Stimulated activated memory B cell treated with anti-CD40 and anti-IgM and Interleukin-4, amounts not matched to agents 10 μg/mL and 1 μg/mL and 100 μg/mL, for 72 hours (primary cell): Measurements from ENCODE around the gene CPVL.

Experiments used
- ATAC-seq: fragments of 150-1000 bp; cut with Tn5 transposase; 2 replicates; pipeline ENCODE4 v1.10.0; 2021
- H3K27ac Mint-ChIP-seq: one replicate; pipeline ENCODE4 v1.8.0; 2022; ENCODE audit warnings: mild to moderate bottlenecking, mixed read lengths
- H3K27me3 Mint-ChIP-seq: one replicate; pipeline ENCODE4 v1.8.0; 2022; ENCODE audit warnings: mixed read lengths
- H3K36me3 Mint-ChIP-seq: one replicate; pipeline ENCODE4 v1.8.0; 2022; ENCODE audit warnings: mixed read lengths
- H3K4me1 Mint-ChIP-seq: one replicate; pipeline ENCODE4 v1.8.0; 2022; ENCODE audit warnings: mixed read lengths
- H3K4me3 Mint-ChIP-seq: one replicate; pipeline ENCODE4 v1.8.0; 2022; ENCODE audit warnings: mild to moderate bottlenecking, moderate library complexity, mixed read lengths
- H3K9me3 Mint-ChIP-seq: one replicate; pipeline ENCODE4 v1.8.0; 2022; ENCODE audit warnings: mixed read lengths

The CPVL gene

DNA sequence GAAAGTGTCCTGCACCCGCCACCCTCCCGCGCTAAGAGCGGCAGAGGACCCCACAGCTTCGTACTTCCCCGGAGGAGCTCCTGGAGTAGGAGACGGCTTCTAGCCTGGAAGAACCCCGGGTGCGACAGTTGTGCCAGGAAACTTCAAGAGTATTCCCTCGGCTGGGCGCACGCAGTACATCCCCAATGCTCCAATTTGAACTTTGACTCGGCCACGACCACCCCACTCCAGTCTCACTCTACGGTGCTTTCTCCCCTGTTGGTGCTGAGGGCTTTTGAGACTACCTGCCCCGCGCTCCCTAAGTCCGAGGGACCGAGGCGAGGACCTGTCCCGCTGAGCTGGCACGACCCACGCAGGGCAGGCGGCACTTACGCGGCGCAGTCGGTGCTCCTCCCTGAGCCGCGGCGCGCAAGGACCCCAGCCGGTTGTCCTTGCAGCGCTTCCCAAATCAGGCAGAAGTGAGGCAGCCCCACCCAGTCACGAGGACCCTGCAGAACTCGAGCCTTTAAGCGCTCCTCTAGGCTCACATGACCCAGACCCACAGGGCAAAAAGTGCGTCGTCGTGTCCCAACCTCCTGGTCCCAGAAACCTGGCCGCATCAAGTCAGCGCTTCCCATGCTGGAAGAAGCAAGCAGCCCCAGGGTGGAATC, at the start of gene CPVL:
CPVL (minus strand) TSS at position 481 of the 650 bp plus-strand sequence. CDS start 25,476 bp downstream, outside the sequence.
- no peaks in the 10 kb centered on the region for H3K36me3 Mint-ChIP-seq
- peaks cover 61% of the 10 kb centered on the region for H3K27me3 Mint-ChIP-seq
- no peaks in the 10 kb centered on the region for H3K9me3 Mint-ChIP-seq
- no peak within 1 kb of the TSS for H3K27ac Mint-ChIP-seq
- ATAC-seq, result no peak
- no peak within 1 kb of the TSS for H3K4me3 Mint-ChIP-seq
- peaks cover 7% of the 10 kb centered on the region for H3K4me1 Mint-ChIP-seq

DNA sequence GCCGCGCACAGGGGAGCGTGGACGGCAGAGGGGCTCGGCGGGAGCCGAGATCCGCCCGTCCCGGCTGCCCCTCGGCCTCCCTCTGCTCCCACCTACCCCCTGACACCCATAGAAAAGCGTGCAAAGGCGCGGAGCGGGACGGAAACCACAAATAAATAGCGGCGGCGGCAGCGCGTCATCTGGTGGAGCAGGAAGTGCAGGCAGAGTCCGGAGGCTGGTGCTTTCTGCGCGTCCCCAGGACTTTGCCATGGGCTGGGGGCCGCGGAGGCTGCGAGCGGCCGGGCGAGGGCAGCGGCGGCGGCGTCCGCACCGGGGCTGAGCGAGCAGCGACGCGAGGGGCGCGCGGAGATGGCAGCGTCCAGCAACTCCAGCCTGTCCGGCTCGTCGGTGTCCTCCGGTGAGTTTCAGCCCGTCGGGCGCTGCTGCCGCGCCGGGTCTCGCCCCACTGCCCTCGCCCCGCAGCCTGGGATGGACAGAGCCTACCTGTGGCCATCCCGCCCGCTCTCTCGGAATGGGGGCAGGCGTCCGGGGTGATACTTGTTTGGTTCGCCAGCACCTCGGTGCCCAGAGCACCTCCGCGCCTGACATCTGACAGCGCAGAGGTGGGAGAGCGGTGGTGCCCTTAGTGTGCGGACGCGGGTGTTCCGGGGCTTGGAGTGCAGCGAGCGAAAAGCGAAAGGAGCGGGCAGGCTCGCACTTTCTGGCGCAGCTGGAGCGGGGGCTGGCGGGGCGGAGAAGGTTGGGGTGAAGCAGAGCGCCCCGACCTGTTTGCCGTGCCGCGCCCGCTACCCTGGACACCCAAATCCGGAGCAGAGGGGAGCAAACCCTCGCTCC, 48.5 kb upstream of the CPVL start, which contains the start of gene CHN2:
CHN2 (plus strand) TSS at position 182 of the 834 bp plus-strand sequence.
- no peaks in the 10 kb centered on the region for H3K9me3 Mint-ChIP-seq
- peak within 1 kb of the TSS; percentile 73 for H3K4me3 Mint-ChIP-seq
- no peaks in the 10 kb centered on the region for H3K36me3 Mint-ChIP-seq
- peak; percentile 68 for ATAC-seq
- H3K27me3 Mint-ChIP-seq, result peaks cover 76% of the 10 kb centered on the region
- peaks cover 18% of the 10 kb centered on the region for H3K4me1 Mint-ChIP-seq
- peak within 1 kb of the TSS; percentile 8 for H3K27ac Mint-ChIP-seq

DNA sequence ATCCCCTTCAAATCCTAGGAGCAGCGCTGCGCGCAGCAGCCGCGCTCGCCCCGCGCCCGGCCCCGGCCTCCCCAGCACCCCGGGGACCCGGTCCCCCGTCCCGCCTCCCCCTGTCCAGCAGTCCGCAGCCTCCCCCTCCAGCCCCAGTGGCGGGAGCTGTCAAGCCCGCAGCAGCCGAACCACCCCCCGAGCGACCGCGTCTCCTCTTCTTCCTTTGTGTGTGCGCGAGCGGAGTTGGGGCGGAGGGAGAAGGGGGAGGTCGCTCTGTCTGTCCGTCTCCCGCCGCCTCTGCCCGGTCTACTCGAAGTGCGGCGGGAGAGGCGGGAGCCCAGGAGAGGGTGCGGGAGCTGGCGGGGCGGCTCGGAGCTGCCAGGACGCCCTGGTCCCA, 47.9 kb upstream of the CPVL start:
- Mint-ChIP-seq H3K4me1 (peaks cover 23% of the 10 kb centered on the region), H3K36me3 (no peaks in the 10 kb centered on the region), H3K27me3 (peaks cover 78% of the 10 kb centered on the region), H3K27ac (no peak overlapping the region), H3K9me3 (no peaks in the 10 kb centered on the region), H3K4me3 (peak overlapping the region; percentile 73)
- peak; percentile 46 for ATAC-seq

DNA sequence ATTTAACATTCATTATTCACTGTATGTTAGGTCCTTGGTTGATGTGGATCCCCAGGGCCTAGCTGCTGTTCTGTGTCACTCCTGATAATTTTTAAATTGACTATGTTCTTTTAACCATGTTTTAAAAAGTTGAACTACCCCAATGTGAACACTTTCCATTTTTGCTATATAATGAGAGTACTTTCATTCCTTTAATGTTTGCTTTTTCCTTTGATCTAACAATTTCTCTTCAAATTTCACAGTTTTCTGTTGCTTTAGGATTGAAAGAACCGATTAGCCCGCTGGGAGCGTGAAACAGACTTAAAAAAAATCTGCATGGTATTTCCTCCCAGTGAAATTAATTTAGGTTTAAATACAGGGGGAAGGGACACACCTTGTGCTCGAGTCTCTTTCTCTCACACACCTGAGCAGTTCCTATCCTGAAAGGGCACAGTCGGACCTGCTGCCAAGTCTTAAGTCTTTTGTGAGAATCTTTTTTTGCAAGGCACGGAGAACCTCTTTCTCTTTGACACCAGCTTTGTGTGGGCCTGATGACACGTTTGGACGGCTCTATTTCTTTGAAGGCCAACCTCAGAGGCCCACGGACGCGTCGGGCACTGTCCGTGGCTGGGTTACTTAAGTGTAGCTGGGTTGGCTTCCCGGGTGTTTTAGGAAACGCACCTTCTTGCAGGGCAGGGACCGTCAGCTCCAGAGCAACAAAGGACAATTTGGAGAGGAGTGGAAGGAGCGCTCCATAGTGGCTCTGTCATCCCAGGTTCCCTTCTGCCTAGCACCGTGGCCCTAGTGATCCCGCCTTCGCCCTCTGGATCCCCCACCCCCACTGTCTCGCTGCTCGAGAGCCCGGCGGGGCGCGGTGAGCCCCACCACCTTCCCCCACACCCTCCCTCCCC, 47.2 kb upstream of the CPVL start:
- no peak for ATAC-seq
- Mint-ChIP-seq H3K9me3 (no peaks in the 10 kb centered on the region), H3K4me1 (peaks cover 23% of the 10 kb centered on the region), H3K27ac (no peak overlapping the region), H3K36me3 (no peaks in the 10 kb centered on the region), H3K4me3 (peak overlapping the region; percentile 60), H3K27me3 (peaks cover 83% of the 10 kb centered on the region)

DNA sequence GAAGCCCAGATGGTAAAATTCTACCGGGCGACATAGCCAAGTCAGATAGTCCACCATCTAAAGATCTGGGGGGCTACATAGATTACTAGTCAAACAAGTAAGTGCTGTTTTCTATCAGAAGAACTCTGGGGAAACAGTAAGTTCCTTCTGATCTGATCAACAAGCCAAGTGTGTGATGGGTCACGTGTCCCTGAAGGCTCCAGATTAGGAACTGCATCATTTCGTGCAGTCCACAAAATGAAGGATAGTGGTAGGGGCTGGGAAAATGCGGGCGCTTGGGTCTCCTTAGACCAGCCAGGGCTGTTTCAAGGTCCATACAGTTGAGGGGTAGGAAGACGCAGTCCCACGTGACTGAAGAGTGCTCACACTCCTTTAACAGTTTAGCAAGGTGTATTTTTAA, 46.5 kb upstream of the CPVL start:
- Mint-ChIP-seq H3K36me3 (no peaks in the 10 kb centered on the region), H3K9me3 (no peaks in the 10 kb centered on the region), H3K4me1 (peaks cover 23% of the 10 kb centered on the region), H3K4me3 (no peak overlapping the region), H3K27me3 (peaks cover 83% of the 10 kb centered on the region), H3K27ac (no peak overlapping the region)
- ATAC-seq, result no peak

DNA sequence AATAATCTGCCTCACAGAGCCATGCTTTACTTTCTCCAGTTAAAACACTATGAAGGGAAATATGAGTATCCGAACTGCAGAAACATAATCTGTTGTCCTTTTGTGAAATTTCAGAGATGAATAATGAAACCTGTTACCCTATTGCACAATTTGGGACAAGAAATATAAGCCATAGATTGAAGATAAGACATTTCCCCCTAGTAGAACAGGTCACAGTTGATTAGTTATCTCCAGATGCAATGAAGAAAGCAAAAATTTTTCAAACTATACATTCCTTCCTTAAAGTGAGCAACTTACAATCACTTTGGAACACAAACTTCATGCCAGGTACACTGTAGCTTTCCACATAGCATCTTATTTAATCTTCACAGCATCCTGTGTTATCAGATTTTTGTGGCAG, 46.0 kb upstream of the CPVL start:
- peaks cover 79% of the 10 kb centered on the region for H3K27me3 Mint-ChIP-seq

DNA sequence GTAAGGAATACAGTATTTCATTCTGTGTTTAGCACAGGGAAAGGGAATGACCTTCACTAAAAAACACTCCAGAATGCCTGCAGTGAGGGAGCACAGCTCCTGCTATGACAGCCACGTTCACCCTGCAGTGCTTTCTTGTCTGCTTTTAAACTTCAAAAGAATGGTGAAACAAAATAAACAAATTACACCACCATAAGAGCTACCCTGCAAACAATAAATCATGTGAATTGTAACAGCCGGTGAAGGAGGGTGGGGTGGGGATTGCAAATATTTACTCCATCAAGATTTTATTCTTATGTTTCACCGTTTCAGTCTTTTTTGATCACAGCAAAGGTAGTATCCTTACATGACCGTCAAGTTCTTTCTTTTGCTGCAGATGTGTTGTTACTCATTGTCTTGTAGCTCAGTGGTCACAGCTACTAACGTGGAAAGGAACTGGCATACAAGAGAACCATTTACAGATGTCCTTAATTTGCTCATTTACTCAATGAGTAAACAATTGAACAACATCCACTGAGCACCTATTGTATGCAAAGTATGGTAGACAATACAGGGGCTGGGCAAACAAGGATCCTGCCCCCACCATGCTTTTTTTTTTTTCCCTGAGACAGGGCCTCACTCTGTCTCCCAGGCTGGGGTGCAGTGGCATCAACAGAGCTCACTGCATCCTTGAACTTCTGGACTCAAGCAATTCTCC, 44.2 kb upstream of the CPVL start:
- Mint-ChIP-seq H3K36me3 (no peaks in the 10 kb centered on the region), H3K9me3 (no peaks in the 10 kb centered on the region), H3K4me3 (no peak overlapping the region), H3K27me3 (peaks cover 61% of the 10 kb centered on the region), H3K27ac (no peak overlapping the region), H3K4me1 (peaks cover 13% of the 10 kb centered on the region)
- ATAC-seq, result no peak

More for the DNA sequence above, 46.0 kb upstream of the CPVL start:
- H3K4me3 Mint-ChIP-seq, result no peak overlapping the region
- no peaks in the 10 kb centered on the region for H3K36me3 Mint-ChIP-seq
- no peak for ATAC-seq
- H3K4me1 Mint-ChIP-seq, result peaks cover 23% of the 10 kb centered on the region
- no peak overlapping the region for H3K27ac Mint-ChIP-seq
- H3K9me3 Mint-ChIP-seq, result no peaks in the 10 kb centered on the region

DNA sequence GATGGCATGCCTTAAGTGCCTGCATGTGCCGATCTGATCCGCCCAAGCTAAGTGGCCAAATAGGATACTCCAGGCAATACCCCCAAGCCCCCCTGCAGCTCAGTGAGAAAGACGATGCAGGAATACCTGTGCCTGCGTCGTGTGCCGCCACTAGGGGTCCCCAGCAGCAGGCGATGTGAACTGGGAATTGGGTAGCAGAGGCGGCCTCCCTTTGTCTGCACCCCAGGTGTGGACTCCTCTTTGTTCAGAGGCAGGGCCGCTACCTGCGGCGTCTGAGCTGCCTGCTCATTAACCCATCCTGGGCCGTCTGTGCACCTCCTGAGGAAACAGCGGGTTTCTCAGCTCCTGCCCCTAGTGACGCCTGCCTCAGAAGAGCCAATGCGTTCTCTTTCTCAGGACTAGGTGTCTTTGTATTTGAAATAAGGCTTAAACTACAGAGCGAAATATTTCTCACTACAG, 43.4 kb upstream of the CPVL start:
- Mint-ChIP-seq H3K27me3 (peaks cover 55% of the 10 kb centered on the region), H3K4me3 (no peak overlapping the region), H3K4me1 (peaks cover 8% of the 10 kb centered on the region), H3K9me3 (no peaks in the 10 kb centered on the region), H3K36me3 (no peaks in the 10 kb centered on the region), H3K27ac (no peak overlapping the region)
- ATAC-seq, result peak; percentile 60

DNA sequence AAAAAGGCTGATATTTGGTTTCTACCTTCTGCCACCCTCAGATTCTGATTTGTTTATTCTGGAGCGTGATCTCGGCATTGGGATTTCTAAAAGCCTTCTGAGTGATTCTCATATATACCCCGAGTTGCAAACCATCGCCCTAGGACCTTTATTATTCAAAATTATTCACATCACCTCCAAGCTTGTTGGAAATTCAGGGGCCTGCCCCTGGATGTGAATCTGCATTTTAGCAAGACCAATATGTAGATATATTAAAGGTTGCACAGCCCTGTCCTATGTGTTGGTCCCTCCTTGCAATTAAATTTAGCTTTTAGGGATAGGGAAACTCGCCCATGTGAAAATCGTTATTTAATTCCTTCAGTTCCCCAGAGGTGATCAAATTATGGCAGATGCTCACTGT, 39.3 kb upstream of the CPVL start:
- peaks cover 8% of the 10 kb centered on the region for H3K4me1 Mint-ChIP-seq
- H3K9me3 Mint-ChIP-seq, result no peaks in the 10 kb centered on the region
- H3K36me3 Mint-ChIP-seq, result no peaks in the 10 kb centered on the region
- no peak for ATAC-seq
- H3K27me3 Mint-ChIP-seq, result peaks cover 15% of the 10 kb centered on the region
- no peak overlapping the region for H3K4me3 Mint-ChIP-seq
- no peak overlapping the region for H3K27ac Mint-ChIP-seq

DNA sequence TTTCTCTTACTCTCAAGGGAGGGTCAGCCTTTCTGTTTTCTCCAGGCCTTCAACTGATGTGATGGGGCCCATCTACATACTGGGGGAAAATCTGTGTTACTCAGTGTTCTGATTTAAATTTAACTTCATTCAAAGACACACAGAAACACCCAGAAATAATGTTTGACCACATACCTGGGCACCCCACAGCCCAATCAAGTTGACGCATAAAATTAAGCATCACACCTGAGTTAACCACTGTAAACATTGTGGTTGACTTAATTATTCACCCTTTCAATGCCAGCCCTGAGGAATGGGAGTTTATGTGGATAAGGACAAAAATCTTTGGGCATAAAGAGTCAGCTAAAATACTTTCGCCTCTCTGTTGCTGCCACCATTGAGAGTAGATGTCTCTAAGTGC, 38.3 kb upstream of the CPVL start:
- Mint-ChIP-seq H3K4me1 (peaks cover 3% of the 10 kb centered on the region), H3K4me3 (no peak overlapping the region), H3K9me3 (no peaks in the 10 kb centered on the region), H3K27me3 (peaks cover 10% of the 10 kb centered on the region), H3K36me3 (no peaks in the 10 kb centered on the region), H3K27ac (no peak overlapping the region)
- ATAC-seq, result no peak

DNA sequence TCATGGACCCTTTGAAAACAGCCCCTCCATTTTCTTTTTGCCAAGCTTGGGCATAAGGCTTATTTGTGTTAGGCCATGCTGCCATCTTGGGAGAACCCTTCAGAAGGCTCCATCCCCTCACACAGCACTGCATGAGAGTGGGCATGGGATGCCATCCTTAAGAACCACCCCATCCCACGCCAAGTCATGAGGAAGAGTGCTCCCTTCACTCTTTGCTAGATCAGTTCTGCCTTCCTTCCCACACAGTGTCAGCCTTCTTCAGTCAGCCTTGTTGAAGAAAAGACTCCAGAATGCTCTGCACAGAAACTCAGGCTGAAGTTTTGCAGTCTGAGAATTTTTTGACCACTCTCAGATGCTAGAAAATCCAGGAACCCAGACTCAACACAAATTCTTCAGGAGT, 32.8 kb upstream of the CPVL start:
- Mint-ChIP-seq H3K4me3 (no peak overlapping the region), H3K4me1 (no peaks in the 10 kb centered on the region), H3K27me3 (peaks cover 17% of the 10 kb centered on the region), H3K36me3 (no peaks in the 10 kb centered on the region), H3K9me3 (no peaks in the 10 kb centered on the region), H3K27ac (no peak overlapping the region)
- ATAC-seq, result no peak

DNA sequence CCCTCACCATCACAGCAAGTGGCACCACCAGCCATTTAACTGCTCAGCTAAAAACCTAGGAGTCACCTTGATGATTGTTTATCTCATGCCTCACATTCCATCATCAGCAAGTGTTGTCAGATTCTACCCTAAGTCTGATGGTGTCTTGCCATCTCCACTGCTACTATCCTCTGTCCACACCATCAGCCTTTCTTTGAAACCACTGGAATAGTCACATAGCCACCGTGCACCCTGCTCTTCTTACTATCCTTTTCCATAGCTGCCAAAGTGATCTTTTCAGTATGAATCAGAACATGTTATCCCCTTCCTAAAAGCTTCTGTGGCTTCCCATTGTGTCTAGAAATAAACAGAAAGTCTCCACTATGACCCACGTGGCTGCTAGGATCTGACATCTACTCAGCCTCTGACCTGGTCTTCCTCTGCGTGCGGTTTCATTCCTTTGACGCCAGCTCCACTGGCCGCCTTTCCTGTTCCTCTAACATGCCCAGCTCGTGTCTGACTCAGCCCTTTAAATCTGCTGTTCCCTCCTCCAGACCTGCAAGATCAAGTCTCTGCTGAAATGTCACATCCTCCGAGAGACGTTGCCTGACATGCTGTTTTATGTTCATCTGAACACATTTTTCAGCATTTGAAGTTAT, 31.7 kb upstream of the CPVL start:
- Mint-ChIP-seq H3K27ac (no peak overlapping the region), H3K36me3 (no peaks in the 10 kb centered on the region), H3K27me3 (peaks cover 17% of the 10 kb centered on the region), H3K4me3 (no peak overlapping the region), H3K9me3 (no peaks in the 10 kb centered on the region), H3K4me1 (no peaks in the 10 kb centered on the region)
- ATAC-seq, result peak; percentile 53

DNA sequence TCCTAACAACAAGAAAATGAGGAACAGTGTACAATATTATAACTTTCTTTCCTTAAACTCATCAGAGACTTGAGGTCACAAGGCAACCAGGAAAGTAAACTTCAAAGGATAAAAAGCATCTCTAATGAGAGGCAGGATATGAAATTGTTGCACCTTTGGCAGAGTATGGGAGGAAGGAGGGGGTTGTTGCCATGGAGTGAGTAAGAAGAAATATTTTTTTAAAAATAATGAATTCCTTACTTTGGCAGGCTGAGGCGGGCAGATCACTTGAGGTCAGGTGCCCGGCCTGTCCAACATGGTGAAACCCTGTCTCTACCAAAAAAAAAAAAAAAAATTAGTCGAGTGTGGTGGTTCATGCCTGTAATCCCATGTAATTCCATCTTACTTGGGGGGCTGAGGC, 27.1 kb upstream of the CPVL start:
- no peak for ATAC-seq
- H3K36me3 Mint-ChIP-seq, result no peaks in the 10 kb centered on the region
- no peak overlapping the region for H3K27ac Mint-ChIP-seq
- H3K9me3 Mint-ChIP-seq, result no peaks in the 10 kb centered on the region
- H3K4me3 Mint-ChIP-seq, result no peak overlapping the region
- peaks cover 24% of the 10 kb centered on the region for H3K27me3 Mint-ChIP-seq
- H3K4me1 Mint-ChIP-seq, result no peaks in the 10 kb centered on the region

DNA sequence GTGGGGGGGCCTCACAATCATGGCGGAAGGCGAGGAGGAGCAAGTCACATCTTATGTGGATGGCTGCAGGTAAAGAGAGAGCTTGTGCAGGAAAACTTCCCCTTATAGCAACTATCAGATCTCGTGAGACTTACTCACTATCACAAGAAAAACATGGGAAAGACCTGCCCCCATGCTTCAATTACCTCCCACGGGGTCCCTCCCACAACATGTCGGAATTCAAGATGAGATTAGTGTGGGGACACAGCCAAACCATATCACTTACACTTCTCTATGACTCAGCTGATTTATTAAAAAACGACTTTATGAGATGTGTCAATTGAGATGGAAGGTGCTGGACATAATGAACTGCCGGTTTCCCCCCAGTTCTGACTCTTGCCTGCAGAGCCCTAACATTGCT, 24.4 kb upstream of the CPVL start:
- no peak for ATAC-seq
- Mint-ChIP-seq H3K4me1 (no peaks in the 10 kb centered on the region), H3K27me3 (peaks cover 9% of the 10 kb centered on the region), H3K36me3 (no peaks in the 10 kb centered on the region), H3K9me3 (peaks cover 2% of the 10 kb centered on the region), H3K27ac (no peak overlapping the region), H3K4me3 (no peak overlapping the region)
